Activated B cell treated with CpG ODN at 0.5 μM for 24 hours (primary cell): ENCODE data around the gene CDK14. TPM values are rescaled to one million over a fixed set of nuclear protein-coding genes. Genes with fewer than 3 reads are reported as not detected.
A peak's percentile ranks its signal among the peaks of the same experiment; 100 is the strongest.

ENCODE experiments used
- ATAC-seq: fragments of 200-7000 bp; cut with Tn5 transposase; one replicate; pipeline ENCODE4 v1.10.0; 2021; ENCODE audit warnings: low read depth, mild to moderate bottlenecking, moderate library complexity
- CTCF ChIA-PET: fragments of 350-600 bp; sonication (Branson Sonifier 250); formaldehyde crosslinking; loops from one replicate; lab custom pipeline; 2021; ENCODE audit warnings: antibody characterized with exemption; lab: Charles Lee
- POLR2A ChIA-PET: fragments of 350-600 bp; sonication (Branson Sonifier 250); formaldehyde crosslinking; loops from one replicate; lab custom pipeline; 2021; ENCODE audit warnings: antibody characterized with exemption; lab: Charles Lee
- DNase-seq: peaks from one replicate; pipeline ENCODE4 v3.0.0; 2022
- H3K27ac Mint-ChIP-seq: one replicate; pipeline ENCODE4 v1.8.0; 2020; ENCODE audit warnings: mixed read lengths
- H3K27me3 Mint-ChIP-seq: one replicate; pipeline ENCODE4 v1.8.0; 2021; ENCODE audit warnings: mixed read lengths
- H3K36me3 Mint-ChIP-seq: one replicate; pipeline ENCODE4 v1.8.0; 2021; ENCODE audit warnings: low read depth, mixed read lengths
- H3K4me1 Mint-ChIP-seq: one replicate; pipeline ENCODE4 v1.8.0; 2021; ENCODE audit warnings: mixed read lengths
- H3K4me3 Mint-ChIP-seq: one replicate; pipeline ENCODE4 v1.8.0; 2020; ENCODE audit warnings: mild to moderate bottlenecking, mixed read lengths
- H3K9me3 Mint-ChIP-seq: one replicate; pipeline ENCODE4 v1.8.0; 2020; ENCODE audit warnings: mixed read lengths
- CTCF ChIP-seq: fragments of 200-600 bp; IDR thresholded peaks from one replicate; pipeline ENCODE4 v1.8.0; 2022; ENCODE audit warnings: antibody characterized with exemption, mild to moderate bottlenecking
- intact Hi-C: fragments of 100-400 bp; cut with micrococcal nuclease; formaldehyde crosslinking; loops from one replicate; pipeline ENCODE4 v1.15.1; 2024
- total RNA-seq: library from RNA; stranded (reverse); gene quantifications from 2 replicates; pipeline ENCODE4 v1.2.3, GENCODE V29; 2022

CDK14 gene
- total RNA-seq, 1 donor from 2014 or later = 140 TPM

- no peak for TF ChIP-seq CTCF
- no peaks in the 10 kb centered on the region for H3K27me3 Mint-ChIP-seq
- intact Hi-C loops = no loop called here
- DNase-seq (no peak), ATAC-seq (no peak)
- no peak overlapping the region for H3K4me3 Mint-ChIP-seq
- H3K36me3 Mint-ChIP-seq = peaks cover 7% of the 10 kb centered on the region
- H3K4me1 Mint-ChIP-seq = peaks cover 16% of the 10 kb centered on the region
- CTCF ChIA-PET = interaction anchor here (1.2 kb wide), 1 partner anchor 10 kb away, joined by 6 read pairs; no protein-coding TSS in a partner anchor
- H3K9me3 Mint-ChIP-seq = no peaks in the 10 kb centered on the region
- H3K27ac Mint-ChIP-seq = no peak overlapping the region
- POLR2A ChIA-PET = no interaction called here
Measured at GRCh38 chr7:91079487-91079886, 483.4 kb downstream of the CDK14 start.

- TF ChIP-seq CTCF = no peak
- ChIA-PET CTCF (no interaction called here), POLR2A (no interaction called here)
- no peaks in the 10 kb centered on the region for H3K9me3 Mint-ChIP-seq
- H3K4me1 Mint-ChIP-seq = peaks cover 16% of the 10 kb centered on the region
- intact Hi-C loops = loop anchor here (10.0 kb wide), 1 partner anchor 344 kb away; no protein-coding TSS in a partner anchor
- no peak overlapping the region for H3K4me3 Mint-ChIP-seq
- no peak for DNase-seq
- H3K36me3 Mint-ChIP-seq = peaks cover 16% of the 10 kb centered on the region
- H3K27me3 Mint-ChIP-seq = no peaks in the 10 kb centered on the region
- H3K27ac Mint-ChIP-seq = no peak overlapping the region
- no peak for ATAC-seq
Measured at GRCh38 chr7:91080351-91080750, 484.2 kb downstream of the CDK14 start.

GRCh38 chr7:91082038-91082437 lies 485.9 kb downstream of the CDK14 start:
- POLR2A ChIA-PET = interaction anchor here (0.5 kb wide), 1 partner anchor 428 kb away, joined by 3 read pairs; no protein-coding TSS in a partner anchor
- peaks cover 25% of the 10 kb centered on the region for H3K36me3 Mint-ChIP-seq
- H3K4me1 Mint-ChIP-seq = peaks cover 16% of the 10 kb centered on the region
- no peak overlapping the region for H3K27ac Mint-ChIP-seq
- ATAC-seq (no peak), DNase-seq (no peak)
- CTCF ChIA-PET = no interaction called here
- intact Hi-C loops = loop anchor here (10.0 kb wide), 1 partner anchor 343 kb away; no protein-coding TSS in a partner anchor
- TF ChIP-seq CTCF = no peak
- no peaks in the 10 kb centered on the region for H3K27me3 Mint-ChIP-seq
- H3K9me3 Mint-ChIP-seq = no peaks in the 10 kb centered on the region
- H3K4me3 Mint-ChIP-seq = no peak overlapping the region

GRCh38 chr7:91082852-91083495 lies 486.9 kb downstream of the CDK14 start:
- H3K4me3 Mint-ChIP-seq = no peak overlapping the region
- no peaks in the 10 kb centered on the region for H3K27me3 Mint-ChIP-seq
- no peaks in the 10 kb centered on the region for H3K9me3 Mint-ChIP-seq
- H3K4me1 Mint-ChIP-seq = peaks cover 16% of the 10 kb centered on the region
- peak overlapping the region; percentile 46 for H3K27ac Mint-ChIP-seq
- intact Hi-C loops = loop anchor here (1.0 to 10.0 kb wide), 2 partner anchors 342 to 701 kb away; no protein-coding TSS in a partner anchor
- TF ChIP-seq CTCF = no peak
- ATAC-seq (no peak), DNase-seq (no peak)
- peaks cover 27% of the 10 kb centered on the region for H3K36me3 Mint-ChIP-seq
- CTCF ChIA-PET = interaction anchor here (0.6 to 0.9 kb wide), 5 partner anchors 18 to 368 kb away, joined by 3 to 4 read pairs (median 3); no protein-coding TSS in a partner anchor
- POLR2A ChIA-PET = no interaction called here

GRCh38 chr7:91083855-91084644 lies 487.9 kb downstream of the CDK14 start:
- no peak overlapping the region for H3K4me3 Mint-ChIP-seq
- intact Hi-C loops = loop anchor here (1.0 to 10.0 kb wide), 2 partner anchors 341 to 700 kb away; no protein-coding TSS in a partner anchor
- CTCF ChIA-PET = no interaction called here
- no peak for ATAC-seq
- no peaks in the 10 kb centered on the region for H3K9me3 Mint-ChIP-seq
- peaks cover 16% of the 10 kb centered on the region for H3K4me1 Mint-ChIP-seq
- no peak for TF ChIP-seq CTCF
- no peaks in the 10 kb centered on the region for H3K27me3 Mint-ChIP-seq
- peak overlapping the region; percentile 30 for H3K27ac Mint-ChIP-seq
- H3K36me3 Mint-ChIP-seq = peaks cover 27% of the 10 kb centered on the region
- DNase-seq = no peak
- POLR2A ChIA-PET = no interaction called here
